Right lobe of liver (tissue), 6 donors: Measurements from ENCODE around the gene FNDC3B. TPM values are rescaled to one million over a fixed set of nuclear protein-coding genes. Genes with fewer than 3 reads are reported as not detected.

Source experiments
- ATAC-seq, 4 donors: fragments of 200-7000 bp; cut with Tn5 transposase; one replicate each; pipeline ENCODE4 v1.9.1; 2020; ENCODE audit warnings: mild to moderate bottlenecking in 4 of 4, moderate library complexity in 4 of 4
- DNase-seq, 3 donors: peaks; one replicate each; pipeline ENCODE4 v3.0.0-alpha.2; 2020
- H3K27ac ChIP-seq, 3 donors: fragments of 200-600 bp; one replicate each; pipeline ENCODE4 v1.8.0; 2022
- H3K27me3 ChIP-seq, 2 donors: fragments of 200-600 bp; one replicate each; pipeline ENCODE4 v1.8.0; 2022
- H3K36me3 ChIP-seq, 4 donors: fragments of 200-600 bp; sonication (generic) in 1 of 4; one replicate each; pipeline versions ENCODE4 v1.5.1 to v1.8.0; 2017 to 2022; ENCODE audit warnings: control low read depth in 1 of 4
- H3K4me1 ChIP-seq, 4 donors: fragments of 200-600 bp; sonication (generic) in 1 of 4; one replicate each; pipeline versions ENCODE4 v1.5.1 to v1.8.0; 2017 to 2022; ENCODE audit warnings: control low read depth in 1 of 4
- H3K4me3 ChIP-seq, 3 donors: fragments of 200-600 bp; one replicate each; pipeline ENCODE4 v1.8.0; 2022
- H3K9me3 ChIP-seq, 4 donors: fragments of 200-600 bp; sonication (generic) in 1 of 4; one replicate each; pipeline versions ENCODE4 v1.5.1 to v1.8.0; 2017 to 2022; ENCODE audit warnings: control low read depth in 1 of 4
- POLR2A ChIP-seq: fragments of 450-650 bp; IDR thresholded peaks from one replicate; pipeline ENCODE4 v1.6.1; 2017; ENCODE audit warnings: antibody characterized with exemption, mild to moderate bottlenecking
- WGBS: methylation state at CpG from one replicate; pipeline ENCODE4 v1.1.6; 2018; ENCODE audit warnings: low coverage, low lambda C conversion rate; ENCODE audit not compliant: insufficient coverage; ENCODE audit errors: missing lambda C conversion rate; 5-methylcytosine and 5-hydroxymethylcytosine counted together
- intact Hi-C, 2 donors: fragments of 100-400 bp; cut with DNase I; formaldehyde crosslinking; loops; one replicate each; pipeline versions ENCODE4 v1.11.2 to v1.14.1; 2022
- total RNA-seq, 6 experiments: library from RNA; depleted of rRNA in 2 of 6; stranded (reverse); fragments of >200 nt in 2 of 6; fragmentation: NEBNext Ultra II Directional in 3 of 6; extraction: Animal tissue kit (Norgen Biotek cat#: 25700) in 3 of 6; gene quantifications; one replicate each; pipeline versions ENCODE4 v1.1.0 to v1.2.4, GENCODE V29; 2016 to 2023
- TF ChIP-seq, protein P1 (sequence below), 4 donors: fragments of 200-600 bp in 3 of 4; fragments of 450-650 bp in 1 of 4; IDR thresholded peaks; one replicate each; pipeline versions ENCODE4 v1.5.1 to v1.8.0; 2016 to 2022; ENCODE audit warnings: antibody characterized with exemption in 4 of 4, mild to moderate bottlenecking in 2 of 4
- donor health status: DM: no; HTN: yes; CAD: no.
- donor health status: DM: no; HTN: no; CAD: no.
- donor health status: DM: no; HTN: no; CAD: no.
- donor health status: DM: no; HTN: yes; CAD: no.
- donor health status: DM: no; HTN: yes; CAD: no.

FNDC3B gene
- total RNA-seq, 6 experiments from 2014 or later = 40.2 to 184 (median 63.5) TPM

DNA sequence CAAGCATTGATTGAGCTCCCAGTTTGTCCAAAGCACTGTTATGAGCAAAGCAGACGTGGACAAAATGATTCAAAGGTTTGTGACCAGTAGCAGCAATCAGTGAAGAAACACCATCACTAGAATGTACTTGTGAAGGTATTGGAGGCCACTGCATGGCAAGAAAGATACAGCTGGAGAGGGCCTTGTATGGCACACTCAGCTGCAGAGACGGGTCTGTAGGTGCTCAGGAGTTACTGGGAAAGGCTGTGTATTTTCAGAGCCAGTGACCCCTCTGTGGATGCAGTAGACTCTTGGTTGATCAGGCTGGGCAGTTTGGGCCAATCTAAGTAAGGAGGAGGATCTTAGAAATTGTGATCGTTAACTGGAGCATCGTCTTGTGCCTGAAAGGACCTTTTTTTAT, 288.9 kb downstream of the FNDC3B start:
- 88% methylated on average over 4 of the region's 4 CpGs for WGBS
- ATAC-seq = no peak
- intact Hi-C loops = no loop called here

DNA sequence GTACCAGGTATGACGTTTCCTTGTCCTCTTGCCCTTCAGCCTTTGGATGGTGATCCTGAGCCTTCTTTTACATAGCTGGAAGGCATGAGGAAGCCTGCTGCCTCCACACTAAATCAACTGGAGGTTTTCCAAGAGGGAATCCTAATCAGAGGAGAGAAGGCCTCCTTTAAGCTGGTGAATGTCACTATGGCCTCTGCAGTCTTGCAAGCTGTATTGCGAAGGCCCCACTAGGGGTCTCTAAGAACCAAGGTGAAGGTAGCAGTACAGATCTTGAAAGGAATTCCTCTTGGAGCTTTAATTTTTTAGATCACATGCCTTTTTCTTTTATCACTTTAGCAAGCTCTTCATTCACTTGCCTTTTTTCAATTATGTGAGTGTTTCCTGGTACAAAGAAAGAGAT, 289.7 kb downstream of the FNDC3B start:
- Histone ChIP-seq H3K36me3 (peaks cover 9 to 46% (median 28%) of the 10 kb centered on the region in 4 donors), H3K4me3 (no peak overlapping the region), H3K27me3 (no peaks in the 10 kb centered on the region), H3K9me3 (no peaks in the 10 kb centered on the region), H3K27ac (no peak overlapping the region), H3K4me1 (peaks cover 0 to 17% (median 0%) of the 10 kb centered on the region in 4 donors)
- ATAC-seq = no peak
- intact Hi-C loops = no loop called here
- no peak for TF ChIP-seq POLR2A
- TF ChIP-seq, protein P1, sequence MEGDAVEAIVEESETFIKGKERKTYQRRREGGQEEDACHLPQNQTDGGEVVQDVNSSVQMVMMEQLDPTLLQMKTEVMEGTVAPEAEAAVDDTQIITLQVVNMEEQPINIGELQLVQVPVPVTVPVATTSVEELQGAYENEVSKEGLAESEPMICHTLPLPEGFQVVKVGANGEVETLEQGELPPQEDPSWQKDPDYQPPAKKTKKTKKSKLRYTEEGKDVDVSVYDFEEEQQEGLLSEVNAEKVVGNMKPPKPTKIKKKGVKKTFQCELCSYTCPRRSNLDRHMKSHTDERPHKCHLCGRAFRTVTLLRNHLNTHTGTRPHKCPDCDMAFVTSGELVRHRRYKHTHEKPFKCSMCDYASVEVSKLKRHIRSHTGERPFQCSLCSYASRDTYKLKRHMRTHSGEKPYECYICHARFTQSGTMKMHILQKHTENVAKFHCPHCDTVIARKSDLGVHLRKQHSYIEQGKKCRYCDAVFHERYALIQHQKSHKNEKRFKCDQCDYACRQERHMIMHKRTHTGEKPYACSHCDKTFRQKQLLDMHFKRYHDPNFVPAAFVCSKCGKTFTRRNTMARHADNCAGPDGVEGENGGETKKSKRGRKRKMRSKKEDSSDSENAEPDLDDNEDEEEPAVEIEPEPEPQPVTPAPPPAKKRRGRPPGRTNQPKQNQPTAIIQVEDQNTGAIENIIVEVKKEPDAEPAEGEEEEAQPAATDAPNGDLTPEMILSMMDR (IDR thresholded peaks at IDR 0.05) = no peak
- WGBS = 83% methylated on average over 2 of the region's 2 CpGs
- DNase-seq = no peak

More for the DNA sequence above, 288.9 kb downstream of the FNDC3B start:
- no peak overlapping the region for H3K27ac ChIP-seq
- peaks cover 0 to 25% (median 1%) of the 10 kb centered on the region in 4 donors for H3K4me1 ChIP-seq
- no peaks in the 10 kb centered on the region for H3K27me3 ChIP-seq
- H3K36me3 ChIP-seq = peaks cover 9 to 38% (median 24%) of the 10 kb centered on the region in 4 donors
- no peak overlapping the region for H3K4me3 ChIP-seq
- no peak for TF ChIP-seq POLR2A
- TF ChIP-seq, protein P1 (IDR thresholded peaks at IDR 0.05) = no peak
- no peak for DNase-seq
- no peaks in the 10 kb centered on the region for H3K9me3 ChIP-seq

DNA sequence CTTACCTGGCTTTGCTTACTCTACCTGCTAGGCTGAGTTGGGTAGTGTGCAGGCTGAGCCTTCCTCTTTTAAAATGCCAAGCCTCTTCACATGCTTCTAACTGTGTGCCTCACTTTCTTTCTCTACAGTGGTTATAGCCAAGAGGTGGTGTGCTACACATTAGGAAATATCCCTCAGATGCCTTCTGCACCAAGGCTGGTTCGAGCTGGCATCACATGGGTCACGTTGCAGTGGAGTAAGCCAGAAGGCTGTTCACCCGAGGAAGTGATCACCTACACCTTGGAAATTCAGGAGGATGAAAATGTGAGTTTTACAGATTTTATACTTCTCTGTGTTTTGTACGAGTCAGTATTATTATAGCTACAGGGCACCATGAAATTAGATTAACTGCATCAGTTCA, 291.0 kb downstream of the FNDC3B start:
- TF ChIP-seq, protein P1 (IDR thresholded peaks at IDR 0.05) = no peak
- Histone ChIP-seq H3K36me3 (peaks cover 9 to 55% (median 34%) of the 10 kb centered on the region in 4 donors), H3K4me1 (peaks cover 0 to 4% (median 0%) of the 10 kb centered on the region in 4 donors), H3K4me3 (no peak overlapping the region), H3K9me3 (no peaks in the 10 kb centered on the region), H3K27me3 (no peaks in the 10 kb centered on the region), H3K27ac (no peak overlapping the region)
- ATAC-seq = no peak
- WGBS = 95% methylated on average over 4 of the region's 4 CpGs
- intact Hi-C loops = no loop called here
- DNase-seq = no peak

DNA sequence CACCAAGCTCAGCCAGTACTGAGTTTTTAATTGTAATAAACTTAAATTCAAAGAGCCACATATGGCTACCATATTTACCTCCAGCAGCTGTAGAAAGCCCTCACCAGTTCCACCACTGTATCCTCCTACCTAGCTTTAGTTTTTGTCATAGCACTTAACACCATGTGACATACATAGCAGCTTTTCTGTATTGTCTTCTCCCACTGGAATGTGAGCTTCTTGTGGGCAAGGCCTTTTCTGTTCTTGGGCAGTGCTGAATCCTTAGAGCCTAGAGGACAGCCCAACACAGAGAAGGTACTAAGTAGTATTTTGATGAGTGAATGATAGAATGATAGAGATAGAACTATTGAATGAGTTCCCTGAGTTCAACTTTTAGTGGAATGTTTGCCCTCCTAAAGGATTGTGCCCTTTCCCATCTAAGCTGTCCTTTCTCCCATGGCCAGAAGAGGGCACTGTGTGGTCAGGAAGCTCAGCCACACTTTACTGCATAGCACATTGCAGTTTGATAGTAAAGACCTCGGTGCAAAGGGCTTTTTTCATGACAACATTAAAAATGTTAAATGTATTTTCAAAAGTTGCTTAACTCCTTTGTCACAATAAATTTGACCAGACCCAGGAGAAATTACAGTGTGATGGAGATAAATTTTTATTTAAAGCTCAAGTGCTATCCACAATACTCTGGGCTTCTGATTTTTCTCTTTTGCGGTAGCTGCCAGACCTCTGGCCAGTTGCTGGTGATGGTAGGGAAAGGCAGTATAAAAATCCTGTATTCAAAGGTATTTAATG, 293.1 kb downstream of the FNDC3B start:
- intact Hi-C loops = no loop called here
- DNase-seq (peak in 2 of 3 donors; percentile 42 to 73), ATAC-seq (peak; percentile 89 to 98 (median 94))
- Histone ChIP-seq H3K36me3 (peaks cover 12 to 76% (median 42%) of the 10 kb centered on the region in 4 donors), H3K4me3 (no peak overlapping the region), H3K9me3 (no peaks in the 10 kb centered on the region), H3K27me3 (no peaks in the 10 kb centered on the region), H3K4me1 (peaks cover 0 to 4% (median 0%) of the 10 kb centered on the region in 4 donors), H3K27ac (peak overlapping the region in 1 of 3 donors; percentile 24)
- no peak for TF ChIP-seq POLR2A
- TF ChIP-seq, protein P1 (IDR thresholded peaks at IDR 0.05) = peak; percentile 82 to 94 (median 90)
- 35% methylated on average over 2 of the region's 2 CpGs for WGBS
